ENCODE results near the gene CBL. TPM values are rescaled to one million over a fixed set of nuclear protein-coding genes. Genes with fewer than 3 reads are reported as not detected.

The CBL gene
- total RNA-seq, 4 donors from 2014 or later: 20.2 to 29.2 (median 25.1) TPM

DNA sequence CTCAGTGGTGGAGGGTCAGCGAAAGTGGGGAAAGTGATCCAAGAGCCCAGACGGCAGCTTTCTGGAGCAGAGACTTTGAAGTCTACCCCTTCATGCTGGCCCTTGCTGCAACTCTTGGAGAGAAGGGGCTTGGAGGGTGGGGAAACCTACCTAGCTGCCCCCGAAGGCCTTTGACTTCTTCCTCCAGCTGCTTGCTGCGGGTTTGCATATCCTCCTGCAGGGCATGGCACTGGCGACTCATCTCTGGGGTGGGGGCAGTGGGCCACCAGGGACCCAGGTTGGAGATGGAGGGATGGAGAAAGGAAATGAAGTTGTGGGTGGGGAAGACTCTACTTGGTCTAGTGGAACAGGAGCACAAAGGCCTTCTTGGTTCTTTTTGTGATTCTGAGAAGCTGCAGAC lies 13.1 kb upstream of the CBL start:
- no peak overlapping the region for H3K4me3 ChIP-seq
- H3K27ac ChIP-seq: no peak overlapping the region
- H3K9me3 ChIP-seq: no peaks in the 10 kb centered on the region
- H3K4me1 ChIP-seq: peaks cover 0 to 8% (median 0%) of the 10 kb centered on the region in 3 donors
- no peak for ATAC-seq
- no peaks in the 10 kb centered on the region for H3K36me3 ChIP-seq
- no peaks in the 10 kb centered on the region for H3K27me3 ChIP-seq
- WGBS, 2 donors (ENCODE audit: low coverage in 1 of 2): no CpG with 5 or more reads among the region's 5 CpGs
- TF ChIP-seq POLR2A (IDR thresholded peaks at IDR 0.05) (no peak), EP300 (IDR thresholded peaks at IDR 0.05) (no peak), POLR2AphosphoS5 (IDR thresholded peaks at IDR 0.05) (no peak)
- TF ChIP-seq, protein P1, sequence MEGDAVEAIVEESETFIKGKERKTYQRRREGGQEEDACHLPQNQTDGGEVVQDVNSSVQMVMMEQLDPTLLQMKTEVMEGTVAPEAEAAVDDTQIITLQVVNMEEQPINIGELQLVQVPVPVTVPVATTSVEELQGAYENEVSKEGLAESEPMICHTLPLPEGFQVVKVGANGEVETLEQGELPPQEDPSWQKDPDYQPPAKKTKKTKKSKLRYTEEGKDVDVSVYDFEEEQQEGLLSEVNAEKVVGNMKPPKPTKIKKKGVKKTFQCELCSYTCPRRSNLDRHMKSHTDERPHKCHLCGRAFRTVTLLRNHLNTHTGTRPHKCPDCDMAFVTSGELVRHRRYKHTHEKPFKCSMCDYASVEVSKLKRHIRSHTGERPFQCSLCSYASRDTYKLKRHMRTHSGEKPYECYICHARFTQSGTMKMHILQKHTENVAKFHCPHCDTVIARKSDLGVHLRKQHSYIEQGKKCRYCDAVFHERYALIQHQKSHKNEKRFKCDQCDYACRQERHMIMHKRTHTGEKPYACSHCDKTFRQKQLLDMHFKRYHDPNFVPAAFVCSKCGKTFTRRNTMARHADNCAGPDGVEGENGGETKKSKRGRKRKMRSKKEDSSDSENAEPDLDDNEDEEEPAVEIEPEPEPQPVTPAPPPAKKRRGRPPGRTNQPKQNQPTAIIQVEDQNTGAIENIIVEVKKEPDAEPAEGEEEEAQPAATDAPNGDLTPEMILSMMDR (IDR thresholded peaks at IDR 0.05): no peak

DNA sequence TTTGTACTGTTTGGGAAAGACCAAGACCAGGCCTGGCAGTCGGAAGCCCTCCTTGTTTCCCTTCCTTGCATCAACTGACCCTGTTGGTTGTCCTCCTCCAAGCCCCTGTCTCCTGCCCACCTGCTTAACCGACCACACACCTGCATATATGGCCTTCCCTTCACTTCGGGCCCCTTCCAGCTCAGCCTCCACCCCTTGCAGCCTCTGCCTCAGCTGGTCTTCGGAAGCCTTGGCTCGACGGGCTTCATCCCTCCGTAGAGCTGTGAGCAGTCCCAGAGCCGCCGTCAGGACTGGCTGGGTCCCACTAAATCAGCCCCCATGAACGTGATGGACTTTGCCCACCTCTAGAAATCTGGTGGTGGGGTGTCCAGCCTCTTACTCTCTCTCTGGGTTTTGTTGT lies 12.5 kb upstream of the CBL start:
- WGBS, 2 donors (ENCODE audit: low coverage in 1 of 2): 83% methylated on average over 10 of the region's 10 CpGs; no CpG with 5 or more reads in 1 of the 2 donors
- no peaks in the 10 kb centered on the region for H3K36me3 ChIP-seq
- no peak overlapping the region for H3K4me3 ChIP-seq
- TF ChIP-seq POLR2AphosphoS5 (IDR thresholded peaks at IDR 0.05): no peak
- TF ChIP-seq, protein P1 (IDR thresholded peaks at IDR 0.05): no peak
- ATAC-seq: no peak
- no peaks in the 10 kb centered on the region for H3K27me3 ChIP-seq
- H3K4me1 ChIP-seq: peaks cover 0 to 8% (median 0%) of the 10 kb centered on the region in 3 donors
- H3K27ac ChIP-seq: no peak overlapping the region
- no peaks in the 10 kb centered on the region for H3K9me3 ChIP-seq

DNA sequence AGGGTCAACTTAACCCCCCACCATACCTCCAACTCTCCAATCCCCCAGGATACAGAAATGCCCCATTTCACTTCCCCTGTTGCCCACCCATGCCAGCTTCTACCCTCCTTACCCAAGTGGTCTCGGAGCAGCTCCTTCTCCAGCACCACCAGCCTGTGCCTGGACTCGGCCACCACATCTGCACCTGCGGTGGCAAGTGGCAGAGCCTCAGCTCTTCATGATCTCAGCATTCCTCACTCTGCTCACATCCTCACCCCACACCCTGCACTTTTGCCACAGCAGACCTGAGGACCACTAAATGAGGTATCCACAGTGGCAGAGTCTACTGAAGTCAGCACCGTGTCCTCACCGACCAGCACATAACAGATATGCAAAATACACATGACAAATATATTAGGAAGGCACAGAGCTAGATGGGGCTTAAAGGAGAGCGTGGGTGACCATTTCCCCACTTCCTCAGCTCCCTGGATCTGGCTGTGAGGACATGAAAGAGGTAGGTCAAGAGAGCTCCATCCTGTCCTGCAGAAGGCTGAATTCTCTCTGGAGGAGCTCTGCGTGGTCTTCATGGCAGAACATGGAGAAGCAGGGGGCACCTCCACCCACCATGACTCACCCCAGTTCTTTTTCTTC lies 11.2 kb upstream of the CBL start:
- no peaks in the 10 kb centered on the region for H3K27me3 ChIP-seq
- no peaks in the 10 kb centered on the region for H3K36me3 ChIP-seq
- TF ChIP-seq POLR2A (IDR thresholded peaks at IDR 0.05) (no peak), POLR2AphosphoS5 (IDR thresholded peaks at IDR 0.05) (no peak), EP300 (IDR thresholded peaks at IDR 0.05) (no peak)
- TF ChIP-seq, protein P1 (IDR thresholded peaks at IDR 0.05): no peak
- 64 to 67% methylated on average over 2 to 4 of the region's 7 CpGs for WGBS, 2 donors (ENCODE audit: low coverage in 1 of 2)
- H3K9me3 ChIP-seq: no peaks in the 10 kb centered on the region
- no peak overlapping the region for H3K4me3 ChIP-seq
- no peak overlapping the region for H3K27ac ChIP-seq
- ATAC-seq: no peak
- H3K4me1 ChIP-seq: peaks cover 0 to 8% (median 0%) of the 10 kb centered on the region in 3 donors

DNA sequence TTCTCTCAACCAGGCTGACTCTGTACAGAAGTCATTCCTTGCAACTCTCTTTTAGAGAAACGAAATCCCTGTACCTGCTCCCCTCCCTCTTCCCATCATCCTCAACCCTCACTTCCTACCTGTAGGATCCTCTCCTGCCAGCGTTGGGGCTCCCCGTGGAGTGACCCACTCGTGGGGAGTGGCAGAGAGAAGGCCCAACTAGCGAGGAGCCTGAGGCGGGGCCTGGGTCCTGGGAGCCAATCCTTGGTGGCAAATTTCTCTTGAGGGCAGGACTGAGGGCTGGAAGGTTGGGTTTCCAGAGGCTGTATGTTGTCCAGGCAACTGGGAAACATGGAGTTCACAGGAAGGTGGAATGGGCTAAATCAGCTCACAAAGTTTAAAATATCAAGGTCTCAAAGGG lies 10.5 kb upstream of the CBL start:
- Histone ChIP-seq H3K36me3 (no peaks in the 10 kb centered on the region), H3K4me3 (no peak overlapping the region), H3K9me3 (no peaks in the 10 kb centered on the region), H3K4me1 (peaks cover 0 to 8% (median 0%) of the 10 kb centered on the region in 3 donors), H3K27ac (no peak overlapping the region), H3K27me3 (no peaks in the 10 kb centered on the region)
- peak; percentile 28 for ATAC-seq
- WGBS, 2 donors (ENCODE audit: low coverage in 1 of 2): 50% methylated on average over 1 of the region's 6 CpGs; no CpG with 5 or more reads in 1 of the 2 donors
- TF ChIP-seq POLR2A (IDR thresholded peaks at IDR 0.05) (no peak), POLR2AphosphoS5 (IDR thresholded peaks at IDR 0.05) (no peak), EP300 (IDR thresholded peaks at IDR 0.05) (no peak)
- TF ChIP-seq, protein P1 (IDR thresholded peaks at IDR 0.05): no peak

DNA sequence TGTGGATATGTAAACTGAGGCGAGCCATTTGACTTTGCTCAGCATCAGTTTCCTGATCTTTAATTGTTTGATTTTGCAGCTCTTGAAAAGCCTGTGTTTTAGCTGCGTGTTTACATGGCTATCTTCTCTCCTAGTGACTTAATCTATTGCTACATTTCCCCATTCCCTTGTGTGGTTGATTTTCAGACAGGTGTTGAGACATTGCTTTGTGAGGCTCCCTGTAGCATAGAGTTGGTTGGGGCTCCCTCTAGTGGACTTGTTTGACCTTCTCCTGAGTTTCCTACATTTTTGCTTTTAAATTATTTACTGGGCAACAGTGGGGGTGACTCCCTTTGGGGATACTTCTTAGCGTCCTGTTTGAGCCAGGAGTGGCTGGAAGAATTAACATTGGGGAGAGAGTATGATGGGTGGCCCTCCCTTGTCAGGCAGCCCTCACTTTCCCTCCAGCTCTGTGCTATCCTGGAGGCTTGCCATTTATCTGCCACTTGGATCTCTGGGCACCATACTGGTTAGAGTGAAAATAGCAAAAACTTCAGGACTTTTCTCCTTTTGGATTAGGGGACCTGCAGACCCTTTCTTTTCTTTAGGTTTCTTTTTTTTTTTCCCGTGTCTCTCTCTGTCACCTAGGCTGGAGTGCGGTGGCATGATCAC lies 9.2 kb upstream of the CBL start:
- peak; percentile 94 for ATAC-seq
- Histone ChIP-seq H3K4me3 (no peak overlapping the region), H3K36me3 (no peaks in the 10 kb centered on the region), H3K9me3 (no peaks in the 10 kb centered on the region), H3K27me3 (no peaks in the 10 kb centered on the region), H3K27ac (no peak overlapping the region), H3K4me1 (peaks cover 0 to 8% (median 0%) of the 10 kb centered on the region in 3 donors)
- TF ChIP-seq, protein P1 (IDR thresholded peaks at IDR 0.05): peak in 3 of 4 experiments; percentile 65 to 81 (median 74)
- no peak for TF ChIP-seq POLR2A (IDR thresholded peaks at IDR 0.05)
- WGBS, 2 donors (ENCODE audit: low coverage in 1 of 2): 40 to 93% methylated on average over 2 to 5 of the region's 5 CpGs
